Hepatocyte (in vitro differentiated cells): ENCODE results near the gene LMF2. TPM values are rescaled to one million over a fixed set of nuclear protein-coding genes. Genes with fewer than 3 reads are reported as not detected.

Source experiments
- DNase-seq: peaks from one replicate; pipeline ENCODE4 v3.0.0-alpha.2; 2016; ENCODE audit warnings: low spot score
- H2AFZ ChIP-seq: fragments of 200-600 bp; sonication (generic); 2 replicates; pipeline ENCODE4 v1.6.0; 2016; ENCODE audit warnings: antibody characterized with exemption, mild to moderate bottlenecking
- H3K27ac ChIP-seq: fragments of 200-600 bp; sonication (generic); 2 replicates; pipeline ENCODE4 v1.5.1; 2016; ENCODE audit warnings: mild to moderate bottlenecking
- H3K27me3 ChIP-seq: fragments of 200-600 bp; sonication (generic); 2 replicates; pipeline ENCODE4 v1.6.1; 2016
- H3K36me3 ChIP-seq: fragments of 200-600 bp; sonication (generic); replicated peaks from 2 replicates; pipeline ENCODE4 v1.5.1; 2016; ENCODE audit warnings: low read depth; ENCODE audit not compliant: insufficient read depth
- H3K4me1 ChIP-seq: fragments of 200-600 bp; sonication (generic); 2 replicates; pipeline ENCODE4 v1.5.1; 2016; ENCODE audit warnings: mild to moderate bottlenecking, moderate library complexity; ENCODE audit not compliant: insufficient read depth
- H3K4me2 ChIP-seq: fragments of 200-600 bp; sonication (generic); 2 replicates; pipeline ENCODE4 v1.6.0; 2016
- H3K4me3 ChIP-seq: fragments of 200-600 bp; sonication (generic); 2 replicates; pipeline ENCODE4 v1.5.1; 2016; ENCODE audit warnings: mild to moderate bottlenecking
- H3K79me2 ChIP-seq: fragments of 200-600 bp; sonication (generic); 2 replicates; pipeline ENCODE4 v1.6.0; 2017; ENCODE audit warnings: mild to moderate bottlenecking
- H3K9me2 ChIP-seq: fragments of 200-600 bp; sonication (generic); replicated peaks from 2 replicates; pipeline ENCODE4 v1.6.0; 2017; ENCODE audit warnings: mild to moderate bottlenecking; ENCODE audit not compliant: insufficient read depth
- H3K9me3 ChIP-seq: fragments of 200-600 bp; sonication (generic); 2 replicates; pipeline ENCODE4 v1.5.1; 2016; ENCODE audit warnings: low read depth, mild to moderate bottlenecking
- H4K20me1 ChIP-seq: fragments of 200-600 bp; sonication (generic); 2 replicates; pipeline ENCODE4 v1.6.0; 2016; ENCODE audit warnings: mild to moderate bottlenecking; ENCODE audit not compliant: insufficient read depth, poor library complexity, severe bottlenecking
- CTCF ChIP-seq: fragments of 200-600 bp; sonication (generic); IDR thresholded peaks from 2 replicates; pipeline ENCODE4 v1.5.1; 2016; ENCODE audit warnings: antibody characterized with exemption, mild to moderate bottlenecking; ENCODE audit not compliant: poor library complexity
- EZH2 ChIP-seq: fragments of 200-600 bp; sonication (generic); IDR thresholded peaks from 2 replicates; pipeline ENCODE4 v1.6.1; 2016; ENCODE audit warnings: antibody characterized with exemption, mild to moderate bottlenecking, borderline replicate concordance
- EZH2phosphoT487 ChIP-seq: fragments of 200-600 bp; sonication (generic); IDR thresholded peaks from one replicate; pipeline ENCODE4 v1.6.1; 2018; ENCODE audit warnings: antibody characterized with exemption, mild to moderate bottlenecking, low read depth, moderate library complexity; ENCODE audit not compliant: unreplicated experiment, severe bottlenecking
- WGBS: methylation state at CpG from one replicate; pipeline ENCODE4 v1.1.6; 2016; ENCODE audit warnings: low lambda C conversion rate; ENCODE audit errors: missing lambda C conversion rate; 5-methylcytosine and 5-hydroxymethylcytosine counted together
- polyA plus RNA-seq: library from polyadenylated mRNA; unstranded; fragments of >200 nt; fragmentation: Nextera tagmentation; extraction: Ambion mirVana; gene quantifications from 2 replicates; pipeline ENCODE4 v1.2.1, GENCODE V29; 2016
- total RNA-seq: library from RNA; depleted of rRNA; stranded (reverse); fragments of >200 nt; gene quantifications from 2 replicates; pipeline ENCODE4 v1.2.3, GENCODE V29; 2014

Gene LMF2
- total and polyA plus RNA-seq, 2 experiments from 2014 or later, result 32.8 to 97.6 TPM

GRCh38 chr22:50469377-50470305 lies 37.9 kb downstream of the LMF2 start:
- Histone ChIP-seq H3K27ac (peak overlapping the region; percentile 46), H3K9me3 (no peaks in the 10 kb centered on the region), H3K27me3 (no peaks in the 10 kb centered on the region), H3K79me2 (peaks cover 63% of the 10 kb centered on the region), H3K36me3 (no peaks in the 10 kb centered on the region), H4K20me1 (peaks cover 65% of the 10 kb centered on the region), H2AFZ (no peak overlapping the region), H3K4me3 (no peak overlapping the region), H3K9me2 (no peaks in the 10 kb centered on the region), H3K4me1 (peaks cover 42% of the 10 kb centered on the region), H3K4me2 (peak overlapping the region; percentile 46)
- TF ChIP-seq EZH2phosphoT487 (no peak), CTCF (no peak), EZH2 (no peak)
- WGBS, result 66% methylated on average over 16 of the region's 25 CpGs
- peak; percentile 65 for DNase-seq

- Histone ChIP-seq H3K4me1 (peaks cover 39% of the 10 kb centered on the region), H3K36me3 (no peaks in the 10 kb centered on the region), H3K9me2 (no peaks in the 10 kb centered on the region), H3K4me2 (no peak overlapping the region), H3K27ac (no peak overlapping the region), H3K4me3 (no peak overlapping the region), H3K79me2 (peaks cover 53% of the 10 kb centered on the region), H4K20me1 (peaks cover 56% of the 10 kb centered on the region), H3K27me3 (no peaks in the 10 kb centered on the region), H3K9me3 (no peaks in the 10 kb centered on the region), H2AFZ (no peak overlapping the region)
- WGBS, result 98% methylated on average over 7 of the region's 8 CpGs
- TF ChIP-seq EZH2phosphoT487 (no peak), CTCF (no peak), EZH2 (no peak)
- no peak for DNase-seq
Observed at GRCh38 chr22:50468626-50469025, 38.9 kb downstream of the LMF2 start.

- Histone ChIP-seq H4K20me1 (peaks cover 49% of the 10 kb centered on the region), H3K36me3 (no peaks in the 10 kb centered on the region), H3K4me2 (no peak overlapping the region), H3K4me1 (peaks cover 33% of the 10 kb centered on the region), H3K4me3 (no peak overlapping the region), H2AFZ (no peak overlapping the region), H3K27ac (no peak overlapping the region), H3K27me3 (no peaks in the 10 kb centered on the region), H3K79me2 (peaks cover 46% of the 10 kb centered on the region), H3K9me2 (no peaks in the 10 kb centered on the region), H3K9me3 (no peaks in the 10 kb centered on the region)
- no peak for TF ChIP-seq EZH2
- TF ChIP-seq CTCF, result no peak
- no peak for TF ChIP-seq EZH2phosphoT487
- WGBS, result 93% methylated on average over 16 of the region's 22 CpGs
- no peak for DNase-seq
Observed at GRCh38 chr22:50467773-50468440, 39.6 kb downstream of the LMF2 start.
